HUES48 (cell line): ENCODE measurements around the gene ZNF181.

Experiments used
- H3K27ac ChIP-seq: one replicate; pipeline ENCODE4 v1.7.0; 2013; ENCODE audit warnings: low read depth, low read length, inconsistent platforms
- H3K27me3 ChIP-seq: 2 replicates; pipeline ENCODE4 v1.6.1; 2013; ENCODE audit warnings: mild to moderate bottlenecking, low read length; ENCODE audit not compliant: control insufficient read depth, insufficient read depth
- H3K36me3 ChIP-seq: 2 replicates; pipeline ENCODE4 v1.6.1; 2013; ENCODE audit warnings: low read length; ENCODE audit not compliant: control insufficient read depth, insufficient read depth
- H3K4me1 ChIP-seq: 2 replicates; pipeline ENCODE4 v1.6.1; 2013; ENCODE audit warnings: mild to moderate bottlenecking, low read length; ENCODE audit not compliant: control insufficient read depth, insufficient read depth
- H3K4me3 ChIP-seq: 2 replicates; pipeline ENCODE4 v1.5.1; 2013; ENCODE audit warnings: mild to moderate bottlenecking, low read depth, low read length
- H3K9ac ChIP-seq: 2 replicates; pipeline ENCODE4 v1.6.1; 2013; ENCODE audit warnings: mild to moderate bottlenecking, low read depth, low read length, moderate library complexity
- H3K9me3 ChIP-seq: 2 replicates; pipeline ENCODE4 v1.6.1; 2013; ENCODE audit warnings: low read length; ENCODE audit not compliant: control insufficient read depth, insufficient read depth

Gene ZNF181

GRCh38 chr19:34713262-34713637 is 20.8 kb upstream of the ZNF181 start:
- no peak overlapping the region for H3K27ac ChIP-seq
- no peaks in the 10 kb centered on the region for H3K36me3 ChIP-seq
- H3K9me3 ChIP-seq = peaks cover 49% of the 10 kb centered on the region
- peaks cover 6% of the 10 kb centered on the region; the same call in 1 of the 2 replicates for H3K4me1 ChIP-seq
- no peak overlapping the region for H3K4me3 ChIP-seq
- no peak overlapping the region for H3K9ac ChIP-seq
- no peaks in the 10 kb centered on the region for H3K27me3 ChIP-seq

- H3K4me1 ChIP-seq = peaks cover 6% of the 10 kb centered on the region; the same call in 1 of the 2 replicates
- no peak overlapping the region for H3K9ac ChIP-seq
- peaks cover 52% of the 10 kb centered on the region for H3K9me3 ChIP-seq
- H3K36me3 ChIP-seq = no peaks in the 10 kb centered on the region
- no peaks in the 10 kb centered on the region for H3K27me3 ChIP-seq
- no peak overlapping the region for H3K4me3 ChIP-seq
- no peak overlapping the region for H3K27ac ChIP-seq
These were observed 18.7 kb upstream of the ZNF181 start for GRCh38 chr19:34715357-34715756.

- Histone ChIP-seq H3K9ac (no peak overlapping the region), H3K27me3 (no peaks in the 10 kb centered on the region), H3K4me3 (no peak overlapping the region), H3K9me3 (peaks cover 25% of the 10 kb centered on the region), H3K27ac (no peak overlapping the region), H3K4me1 (no peaks in the 10 kb centered on the region), H3K36me3 (no peaks in the 10 kb centered on the region)
These were observed 11.7 kb upstream of the ZNF181 start for GRCh38 chr19:34722353-34722752.

DNA sequence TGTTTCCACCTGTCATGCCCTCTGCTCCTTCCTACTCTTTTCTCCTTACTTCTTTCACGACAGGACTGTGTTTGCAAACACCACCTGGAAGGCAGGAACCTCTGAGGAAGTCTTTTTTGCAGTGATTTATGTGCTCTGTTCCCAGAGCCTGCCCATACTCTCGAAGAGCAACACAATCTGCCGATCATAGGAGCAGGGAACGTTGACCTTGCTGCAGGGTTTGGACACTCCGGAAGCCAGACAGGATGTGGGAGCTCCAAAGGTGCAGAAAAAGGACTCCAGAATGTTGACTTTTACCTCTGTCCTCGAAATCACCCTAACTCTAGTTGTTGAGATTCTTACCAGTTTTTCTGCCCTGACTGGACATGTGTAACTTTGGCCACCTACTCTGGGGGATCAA is 8.6 kb upstream of the ZNF181 start:
- Histone ChIP-seq H3K27ac (no peak overlapping the region), H3K27me3 (no peaks in the 10 kb centered on the region), H3K4me3 (no peak overlapping the region), H3K9me3 (peaks cover 24% of the 10 kb centered on the region), H3K4me1 (no peaks in the 10 kb centered on the region), H3K36me3 (no peaks in the 10 kb centered on the region), H3K9ac (no peak overlapping the region)

DNA sequence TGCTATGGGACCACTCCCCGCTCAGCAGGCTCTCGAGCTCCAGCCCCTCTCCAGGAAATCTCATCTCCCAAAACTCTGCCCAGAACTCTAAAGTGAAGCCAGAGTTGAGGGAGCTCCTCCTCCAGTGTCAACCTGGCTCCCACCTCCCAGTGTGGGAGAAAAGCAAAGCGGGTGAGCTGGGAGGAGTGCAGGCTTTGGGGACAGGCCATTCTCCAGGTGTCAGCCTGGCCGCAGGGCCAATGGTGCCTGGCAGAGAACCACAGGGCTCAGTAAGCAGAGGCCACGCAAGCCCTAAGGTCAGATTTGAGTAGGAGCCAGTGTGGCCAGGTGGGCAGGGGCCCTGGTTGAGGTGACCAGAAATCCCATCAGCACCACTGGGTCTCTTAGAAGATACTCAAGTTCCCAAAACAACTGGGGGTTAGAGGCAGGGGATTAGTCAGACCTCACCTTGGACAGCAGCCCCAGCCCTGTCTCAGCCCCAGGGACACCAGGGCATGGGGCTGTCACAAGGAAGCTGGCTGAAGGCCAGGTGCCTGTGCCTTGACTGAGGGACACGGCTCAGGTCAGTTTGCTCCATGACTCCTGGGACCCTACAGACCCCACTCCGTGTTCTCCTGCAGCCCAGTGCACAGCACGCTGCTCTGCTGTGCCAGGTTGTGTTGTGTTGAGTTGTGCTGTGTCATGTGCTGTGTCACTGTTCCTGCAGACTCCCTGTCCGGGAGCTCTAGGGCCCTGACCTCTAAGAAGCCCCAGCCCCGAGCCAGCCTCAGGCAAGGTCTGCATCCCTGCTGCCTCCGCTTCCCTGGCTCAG is 2.8 kb upstream of the ZNF181 start:
- Histone ChIP-seq H3K9me3 (peaks cover 11% of the 10 kb centered on the region), H3K9ac (no peak overlapping the region), H3K27me3 (no peaks in the 10 kb centered on the region), H3K36me3 (0 out of 2 replicates have a peak, but pooled peaks cover 5% of the 10 kb centered on the region), H3K27ac (no peak overlapping the region), H3K4me3 (no peak overlapping the region), H3K4me1 (peaks cover 7% of the 10 kb centered on the region; the same call in 1 of the 2 replicates)

DNA sequence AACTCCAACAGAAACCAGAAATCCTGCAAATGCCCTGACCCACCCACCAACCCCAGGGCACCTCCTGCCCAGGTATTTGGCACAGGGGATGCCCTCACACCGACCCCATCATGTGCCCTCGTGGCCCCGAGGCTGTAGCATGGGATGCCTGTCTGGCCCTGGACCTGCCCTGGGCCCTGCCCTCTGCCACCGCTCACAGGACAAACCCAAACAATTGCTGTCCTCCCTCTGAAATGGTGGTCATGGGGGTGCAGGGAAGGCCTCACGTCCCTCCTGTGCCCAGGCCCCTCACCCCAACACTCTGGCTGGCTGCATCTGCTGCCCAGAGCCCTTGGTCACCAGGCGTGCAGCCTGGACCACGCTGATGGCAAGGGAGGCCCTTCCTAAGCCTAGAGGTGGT is 2.1 kb upstream of the ZNF181 start:
- Histone ChIP-seq H3K9me3 (peaks cover 10% of the 10 kb centered on the region; the same call in 1 of the 2 replicates), H3K27me3 (no peaks in the 10 kb centered on the region), H3K36me3 (0 out of 2 replicates have a peak, but pooled peaks cover 5% of the 10 kb centered on the region), H3K9ac (no peak overlapping the region), H3K4me1 (peaks cover 7% of the 10 kb centered on the region; the same call in 1 of the 2 replicates), H3K27ac (no peak overlapping the region), H3K4me3 (no peak overlapping the region)

DNA sequence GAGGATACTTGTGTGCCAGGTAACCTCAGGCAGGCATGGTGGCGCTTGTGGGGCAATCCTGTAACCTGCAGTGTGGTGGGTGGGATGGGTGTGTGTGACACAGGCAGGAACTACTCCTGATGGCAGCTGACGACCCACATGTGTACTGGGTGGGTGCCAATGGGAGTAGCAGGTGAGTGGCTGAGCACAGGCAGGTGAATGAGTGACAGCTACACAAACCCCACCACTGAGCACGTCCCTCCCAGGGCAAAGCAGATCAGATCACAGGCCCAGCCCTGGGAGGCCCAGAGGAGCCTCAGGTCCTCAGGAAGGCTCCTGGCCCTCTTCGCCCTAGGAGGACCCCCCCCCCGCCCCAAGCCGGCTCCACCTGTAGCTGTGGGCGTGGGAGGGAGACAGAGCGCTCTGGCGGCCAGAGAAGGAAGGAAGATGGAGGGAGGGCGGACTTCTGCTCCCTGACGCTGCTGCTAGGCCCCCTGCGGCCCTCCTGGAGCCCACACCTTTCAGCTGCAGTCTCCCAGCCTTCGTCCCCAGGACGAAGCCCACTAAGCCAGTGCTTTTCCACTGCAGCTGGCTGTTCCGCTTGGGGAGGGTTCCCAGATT is 1.3 kb upstream of the ZNF181 start:
- H3K27me3 ChIP-seq = no peaks in the 10 kb centered on the region
- H3K4me1 ChIP-seq = peaks cover 7% of the 10 kb centered on the region; the same call in 1 of the 2 replicates
- no peak overlapping the region for H3K27ac ChIP-seq
- H3K9ac ChIP-seq = no peak overlapping the region
- 0 out of 2 replicates have a peak, but pooled peaks cover 5% of the 10 kb centered on the region for H3K36me3 ChIP-seq
- H3K4me3 ChIP-seq = peak overlapping the region; percentile 88
- H3K9me3 ChIP-seq = peaks cover 10% of the 10 kb centered on the region; the same call in 1 of the 2 replicates

GRCh38 chr19:34733266-34733745 is 737 bp upstream of the ZNF181 start:
- Histone ChIP-seq H3K4me1 (peaks cover 7% of the 10 kb centered on the region; the same call in 1 of the 2 replicates), H3K27me3 (no peaks in the 10 kb centered on the region), H3K27ac (peak overlapping the region; percentile 98), H3K36me3 (0 out of 2 replicates have a peak, but pooled peaks cover 5% of the 10 kb centered on the region), H3K4me3 (peak overlapping the region; percentile 88), H3K9ac (peak overlapping the region; percentile 91), H3K9me3 (0 out of 2 replicates have a peak, but pooled peaks cover 7% of the 10 kb centered on the region)

- Histone ChIP-seq H3K27me3 (no peaks in the 10 kb centered on the region), H3K4me1 (peaks cover 7% of the 10 kb centered on the region; the same call in 1 of the 2 replicates), H3K27ac (peak overlapping the region; percentile 98), H3K9ac (peak overlapping the region; percentile 91), H3K9me3 (0 out of 2 replicates have a peak, but pooled peaks cover 1% of the 10 kb centered on the region), H3K36me3 (peaks cover 12% of the 10 kb centered on the region), H3K4me3 (peak overlapping the region; percentile 88)
These were observed 577 bp downstream of the ZNF181 start for GRCh38 chr19:34734537-34735103.

DNA sequence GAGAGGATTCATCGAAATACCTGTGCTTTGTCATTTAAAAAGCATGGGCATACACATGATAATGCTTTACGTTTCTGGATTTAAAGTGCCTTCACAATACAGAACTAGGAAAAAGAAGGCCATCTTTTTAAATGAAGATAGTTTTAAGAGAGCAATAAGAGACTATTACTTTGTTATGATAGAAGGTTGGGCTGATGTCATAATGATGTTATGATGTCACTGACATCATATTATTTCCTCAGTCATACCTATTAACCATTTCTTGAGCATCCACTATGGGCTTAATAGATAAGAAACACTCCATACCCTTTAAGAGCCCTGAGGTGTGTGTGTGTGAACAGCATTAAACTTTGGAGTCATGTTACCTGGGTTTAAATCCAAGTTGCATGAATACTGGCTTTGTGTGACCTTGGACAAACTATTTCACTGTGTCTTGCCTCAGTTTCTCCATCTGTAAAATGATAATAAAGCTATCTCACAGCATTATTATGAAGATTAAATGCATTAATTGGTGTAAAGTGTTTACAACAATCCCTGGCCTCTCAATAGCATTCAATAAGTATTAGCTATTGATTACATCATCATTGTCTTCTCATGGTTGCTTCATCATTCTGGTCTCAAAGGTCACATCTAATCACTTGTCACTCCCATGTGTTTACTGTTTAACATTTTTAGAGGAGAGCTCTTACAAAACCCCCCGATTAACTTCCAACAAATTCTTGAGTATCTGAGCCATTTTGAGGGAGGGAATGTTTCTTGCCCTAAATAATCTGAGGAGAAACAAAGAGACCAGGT is 11.1 kb downstream of the ZNF181 start:
- H3K9ac ChIP-seq = no peak overlapping the region
- H3K9me3 ChIP-seq = peaks cover 11% of the 10 kb centered on the region; the same call in 1 of the 2 replicates
- H3K36me3 ChIP-seq = peaks cover 7% of the 10 kb centered on the region
- no peaks in the 10 kb centered on the region for H3K27me3 ChIP-seq
- no peak overlapping the region for H3K4me3 ChIP-seq
- H3K27ac ChIP-seq = no peak overlapping the region
- H3K4me1 ChIP-seq = peaks cover 5% of the 10 kb centered on the region; the same call in 1 of the 2 replicates
